ENCODE measurements around the gene C1orf122. TPM values are rescaled to one million over a fixed set of nuclear protein-coding genes. Genes with fewer than 3 reads are reported as not detected.

The C1orf122 gene
- 2.0 and 2.2 TPM in 2 replicates for total RNA-seq (2012; rRNA removed)
- 13.6 and 27.6 TPM in 2 replicates for polyA plus RNA-seq (2012; rRNA removed)
- 62.5 and 64.7 TPM in 2 replicates for polyA plus RNA-seq (2012; cell fraction: cytosol; rRNA removed)
- polyA plus RNA-seq (2012; cell fraction: nucleus; rRNA removed; ENCODE audit: low replicate concordance), result 32.7 and 41.9 TPM in 2 replicates
- Bru-seq, nascent RNA, result percentile 60 among the genes with signal in this experiment
- percentile 59 among the genes with signal in this experiment for BruChase-seq, experiment 1, labeled RNA remaining after a 6-hour chase
- BruChase-seq, experiment 2, labeled RNA remaining after a 2-hour chase, result percentile 54 among the genes with signal in this experiment
- long read RNA-seq, transcript C1orf122-201 (3 exons, 973 nt), result minor isoform, 17 of 82 reads
- long read RNA-seq, transcript C1orf122-202 (2 exons, 2,229 nt), result major isoform, 32 of 82 reads
- long read RNA-seq, transcript C1orf122-204 (3 exons, 1,234 nt), result minor isoform, 30 of 82 reads
- long read RNA-seq, partial matches to known transcripts, result 2 of 82 reads
- long read RNA-seq, other reads (novel, unspliced or antisense), result 1 of 82 reads

- Histone ChIP-seq H3K4me1 (ENCODE audit: control insufficient read depth, insufficient read depth, low read length) (peaks cover 6% of the 10 kb centered on the region; the same call in 1 of the 2 replicates), H4K5ac (ENCODE audit: low read depth, low read length) (peak within 1 kb of the TSS; percentile 14), H2BK120ac (ENCODE audit: low read depth, low read length) (no peak within 1 kb of the TSS), H3K9me3 (ENCODE audit: control insufficient read depth, insufficient read depth, low read length) (no peaks in the 10 kb centered on the region), H2BK5ac (ENCODE audit: low read depth, low read length, poor library complexity, severe bottlenecking) (peak within 1 kb of the TSS; percentile 70), H2AK9ac (replicated peaks; ENCODE audit: low read depth, low read length, poor library complexity) (peak within 1 kb of the TSS; percentile 88), H4K8ac (ENCODE audit: low read depth in 2 of 2, low read length in 2 of 2) (peak within 1 kb of the TSS; percentile 71 to 88), H3K4me3 (ENCODE audit: insufficient read depth, low read depth, low read length) (peak within 1 kb of the TSS; percentile 90), H3K23ac (ENCODE audit: low read depth, low read length) (peak within 1 kb of the TSS; percentile 72), H2BK20ac (ENCODE audit: low read depth, low read length) (no peak within 1 kb of the TSS), H3K27me3 (ENCODE audit: control insufficient read depth, insufficient read depth, low read length) (no peaks in the 10 kb centered on the region), H3K4ac (ENCODE audit: low read depth, low read length) (peak within 1 kb of the TSS; percentile 85), H4K91ac (ENCODE audit: insufficient read depth, low read depth, low read length) (peak within 1 kb of the TSS; percentile 44), H3K9ac (ENCODE audit: low read depth, low read length) (peak within 1 kb of the TSS; percentile 81), H3K9me1 (ENCODE audit: insufficient read depth, low read length) (peaks cover 5% of the 10 kb centered on the region; the same call in 1 of the 2 replicates), H3K4me2 (ENCODE audit: low read depth, low read length) (peak within 1 kb of the TSS; percentile 90), H3K14ac (replicated peaks; ENCODE audit: low read depth, low read length) (peak within 1 kb of the TSS; percentile 78), H3K27ac (ENCODE audit: insufficient read depth, low read length) (peak within 1 kb of the TSS; percentile 88), H4K20me1 (ENCODE audit: insufficient read depth, low read length) (peaks cover 24% of the 10 kb centered on the region), H3K79me1 (ENCODE audit: low read depth in 1 of 2, low read length in 2 of 2) (peaks cover 36 to 58% of the 10 kb centered on the region in 2 experiments), H3K56ac (ENCODE audit: extremely low read depth, insufficient read depth, low read length) (peak within 1 kb of the TSS; percentile 61; the same call in 1 of the 2 replicates), H3K36me3 (ENCODE audit: control insufficient read depth, insufficient read depth, low read length) (peaks cover 30% of the 10 kb centered on the region), H2BK15ac (ENCODE audit: low read depth, low read length) (no peak within 1 kb of the TSS), H2AFZ (replicated peaks; ENCODE audit: low read length, poor library complexity) (peak within 1 kb of the TSS; percentile 94), H3K18ac (ENCODE audit: low read depth, low read length) (no peak within 1 kb of the TSS; the same call in 1 of the 2 replicates), H2AK5ac (ENCODE audit: low read depth, low read length) (peak within 1 kb of the TSS; percentile 79)
- dilution Hi-C loops (cut with HindIII; ENCODE audit: low sequenced_read_pairs, unreplicated experiment), result no loop called here
- 0% methylated on average over 30 of the region's 95 CpGs; no CpG with 5 or more reads in 1 of the 2 experiments for WGBS, 2 experiments (ENCODE audit: extremely low coverage in 2 of 2, insufficient read length in 1 of 2)
- intact Hi-C loops (cut with micrococcal nuclease), result loop anchor here (1.0 to 10.0 kb wide), 3 partner anchors 53 to 203 kb away; partner anchors contain the start of gene CDCA8
- TF ChIP-seq MXI1 (IDR thresholded peaks at IDR 0.05; ENCODE audit: borderline replicate concordance, low read depth, low read length) (peak; percentile 89; the same call in 1 of the 2 replicates), FOS (IDR thresholded peaks at IDR 0.05; ENCODE audit: low read depth, low read length) (no peak), MAZ (IDR thresholded peaks at IDR 0.05; ENCODE audit: borderline replicate concordance, low read depth, low read length) (peak; percentile 88), CHD1 (IDR thresholded peaks at IDR 0.05; ENCODE audit: low read depth, low read length) (peak; percentile 48; the same call in 1 of the 2 replicates), POLR2A (IDR thresholded peaks at IDR 0.05; ENCODE audit: low read depth, low read length) (peak; percentile 92)
- ChIA-PET CTCF (interaction anchor here (0.6 to 1.5 kb wide), 5 partner anchors 9 to 205 kb away, joined by 3 to 7 read pairs (median 4); partner anchors contain the start of gene MTF1), POLR2A (ENCODE audit: unreplicated experiment) (interaction anchor here (0.6 to 1.1 kb wide), 6 partner anchors 35 to 1754 kb away, joined by 3 to 17 read pairs (median 4); partner anchors contain the start of gene DNALI1)
- ATAC-seq (ENCODE audit: low read depth) (peak; percentile 84), DNase-seq (peak; percentile 92)
- in situ Hi-C loops (cut with MboI; ENCODE audit: low sequenced_read_pairs), result no loop called here
- TSS peak; percentile 3 for BruUV-seq (replicated peaks)
Observed at GRCh38 chr1:37807555-37808368, at the start of gene C1orf122, which contains the start of gene YRDC. Gene C1orf122, plus strand, starts transcription at chr1:37807790. Its CDS starts 615 bp downstream, at chr1:37808405. Gene YRDC, minus strand, starts transcription at chr1:37808208. Its CDS starts 28 bp downstream, at chr1:37808180.
